GM12864 (cell line): ENCODE measurements around the gene GDAP2.

ENCODE experiments used
- DNase-seq: peaks from one replicate; pipeline ENCODE4 v3.0.0-alpha.2; 2011; ENCODE audit warnings: low read depth
- H3K4me3 ChIP-seq: 2 replicates; pipeline ENCODE4 v1.5.1; 2011; ENCODE audit warnings: mild to moderate bottlenecking, low read depth, low read length, control low read depth
- CTCF ChIP-seq: IDR thresholded peaks from 2 replicates; pipeline ENCODE4 v1.5.1; 2011; ENCODE audit warnings: low read depth, mild to moderate bottlenecking, moderate library complexity, low read length, control low read depth, inconsistent platforms; ENCODE audit errors: missing control alignments

GDAP2 gene

GRCh38 chr1:117929343-117930172 is at the start of gene GDAP2, which contains the start of gene WDR3:
Gene GDAP2, minus strand, starts transcription at chr1:117929621. Its CDS starts 9,264 bp downstream, at chr1:117920357.
Gene WDR3, plus strand, starts transcription at chr1:117929739. Its CDS starts 3,581 bp downstream, at chr1:117933320.
- peak within 1 kb of the TSS; percentile 94 for H3K4me3 ChIP-seq
- DNase-seq: peak; percentile 91
- no peak for TF ChIP-seq CTCF

- no peak overlapping the region for H3K4me3 ChIP-seq
- no peak for TF ChIP-seq CTCF
- no peak for DNase-seq
Observed at GRCh38 chr1:117976381-117976780, 47.0 kb upstream of the GDAP2 start.

GRCh38 chr1:117971777-117972176 is 42.4 kb upstream of the GDAP2 start:
- H3K4me3 ChIP-seq: no peak overlapping the region
- DNase-seq: no peak
- TF ChIP-seq CTCF: no peak

GRCh38 chr1:117970252-117970651 is 40.8 kb upstream of the GDAP2 start:
- no peak for DNase-seq
- no peak overlapping the region for H3K4me3 ChIP-seq
- no peak for TF ChIP-seq CTCF

- no peak for TF ChIP-seq CTCF
- no peak overlapping the region for H3K4me3 ChIP-seq
- no peak for DNase-seq
Observed at GRCh38 chr1:117967881-117968280, 38.5 kb upstream of the GDAP2 start.

GRCh38 chr1:117967477-117967876 is 38.1 kb upstream of the GDAP2 start:
- TF ChIP-seq CTCF: no peak
- no peak overlapping the region for H3K4me3 ChIP-seq
- DNase-seq: no peak
